Measurements from ENCODE around the gene C14orf93.

C14orf93 gene

DNA sequence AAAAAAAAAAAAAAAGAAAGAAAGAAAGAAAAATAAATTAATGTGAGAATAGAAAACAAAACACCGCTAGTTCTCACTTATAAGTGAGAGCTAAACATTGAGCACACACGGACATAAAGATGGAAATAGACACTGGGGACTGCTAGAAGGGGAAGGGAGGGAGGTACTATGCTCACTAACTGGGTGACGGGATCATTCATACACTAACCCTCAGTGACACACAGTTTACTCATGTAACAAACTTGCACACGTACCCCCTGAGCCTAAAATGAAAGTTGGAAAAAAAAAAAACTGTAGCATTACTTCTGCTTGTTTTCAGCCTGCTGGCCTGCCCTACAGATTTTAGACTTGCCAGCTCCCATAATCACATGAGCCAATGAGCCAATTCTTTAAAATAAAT lies 70.3 kb downstream of the C14orf93 start:
- WGBS (ENCODE audit: insufficient coverage) = 95% methylated on average over 3 of the region's 4 CpGs
- Histone ChIP-seq H3K4me3 (ENCODE audit: control insufficient read depth in 1 of 7, extremely low read depth in 1 of 7, insufficient read depth in 4 of 7, low read depth in 2 of 7, low read length in 6 of 7) (no peak overlapping the region), H3K36me3 (ENCODE audit: control insufficient read depth in 4 of 4, insufficient read depth in 4 of 4, low read length in 3 of 4) (peaks cover 0 to 15% (median 7%) of the 10 kb centered on the region in 4 experiments), H3K27ac (ENCODE audit: insufficient read depth in 1 of 2, low read depth in 1 of 2, low read length in 2 of 2, poor library complexity in 1 of 2, severe bottlenecking in 2 of 2) (no peak overlapping the region), H3K4me1 (ENCODE audit: control extremely low read depth in 1 of 4, control insufficient read depth in 4 of 4, insufficient read depth in 4 of 4, low read length in 3 of 4) (no peaks in the 10 kb centered on the region), H3K9me3 (ENCODE audit: control extremely low read depth in 1 of 5, control insufficient read depth in 4 of 5, insufficient read depth in 2 of 5, low read depth in 1 of 5, low read length in 4 of 5) (no peaks in the 10 kb centered on the region), H3K27me3 (replicated peaks in 2 of 5; ENCODE audit: control insufficient read depth in 4 of 5, insufficient read depth in 5 of 5, low read length in 4 of 5) (no peaks in the 10 kb centered on the region)
- DNase-seq = no peak
- ChIA-PET CTCF (interaction anchor here (0.6 to 5.5 kb wide), 6 partner anchors 8 to 1698 kb away, joined by 3 to 25 read pairs (median 3); partner anchors contain the start of gene PRMT5), POLR2A (no interaction called here)

Data from common myeloid progenitor, CD34-positive (primary cell).